ENCODE results near the gene HHATL.

Gene HHATL

DNA sequence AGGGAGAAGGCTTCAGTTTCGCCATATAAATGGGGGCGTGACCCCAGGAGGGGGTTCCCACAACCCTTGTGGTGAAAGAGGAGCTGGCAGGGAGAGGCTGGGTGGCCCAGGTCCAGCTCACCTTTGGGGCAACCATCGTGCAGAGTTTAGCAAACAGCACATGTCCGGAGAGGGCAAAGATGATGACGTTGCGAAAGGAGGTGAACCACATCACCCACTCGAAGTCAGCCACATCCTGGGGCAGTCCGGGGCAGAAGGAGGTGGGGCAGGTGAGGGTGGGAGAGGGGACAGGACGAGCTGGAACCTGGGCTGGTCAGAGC is 3.7 kb downstream of the HHATL start:
- H2BK12ac ChIP-seq (ENCODE audit: low read length in 2 of 2), result no peak overlapping the region
- no peak overlapping the region for H2BK5ac ChIP-seq (ENCODE audit: low read depth, low read length, poor library complexity, severe bottlenecking)
- no peak overlapping the region for H4K8ac ChIP-seq (ENCODE audit: low read length)
- no peak overlapping the region for H2AFZ ChIP-seq (ENCODE audit: low read depth, low read length)
- H3K4ac ChIP-seq (ENCODE audit: low read depth in 1 of 2, low read length in 2 of 2), result no peak overlapping the region
- H3K9me3 ChIP-seq (ENCODE audit: control insufficient read depth, low read length), result no peaks in the 10 kb centered on the region
- H4K91ac ChIP-seq (ENCODE audit: low read length), result no peak overlapping the region
- no peaks in the 10 kb centered on the region for H3K36me3 ChIP-seq (ENCODE audit: control insufficient read depth in 1 of 2, insufficient read depth in 2 of 2, low read depth in 1 of 2, low read length in 2 of 2)
- peaks cover 24 to 78% of the 10 kb centered on the region in 2 experiments for H3K27me3 ChIP-seq (ENCODE audit: control insufficient read depth in 1 of 2, insufficient read depth in 1 of 2, low read length in 2 of 2)
- H3K79me1 ChIP-seq (replicated peaks; ENCODE audit: low read length, poor library complexity, severe bottlenecking), result no peaks in the 10 kb centered on the region
- H3K4me3 ChIP-seq (ENCODE audit: insufficient read depth in 1 of 2, low read depth in 1 of 2, low read length in 2 of 2), result no peak overlapping the region
- no peak overlapping the region for H3K23ac ChIP-seq (ENCODE audit: low read length in 2 of 2)
- no peak overlapping the region for H3K9ac ChIP-seq (ENCODE audit: low read length)
- no peak overlapping the region for H3K18ac ChIP-seq (ENCODE audit: low read depth in 1 of 2, low read length in 2 of 2)
- H3K27ac ChIP-seq (ENCODE audit: low read length, poor library complexity, severe bottlenecking), result no peak overlapping the region
- no peak for DNase-seq
- WGBS, result 92% methylated on average over 8 of the region's 9 CpGs
- no peak overlapping the region for H2BK15ac ChIP-seq (ENCODE audit: low read depth, poor library complexity, severe bottlenecking)
- H3K14ac ChIP-seq (ENCODE audit: low read length in 2 of 2), result no peak overlapping the region
- no peak overlapping the region for H2AK5ac ChIP-seq (ENCODE audit: low read length, severe bottlenecking)
- peaks cover 5% of the 10 kb centered on the region for H3K4me1 ChIP-seq (ENCODE audit: control insufficient read depth, insufficient read depth, low read depth, low read length)
- no peak overlapping the region for H3K4me2 ChIP-seq (ENCODE audit: low read length, poor library complexity, severe bottlenecking)
- no peak overlapping the region for H2BK120ac ChIP-seq (ENCODE audit: low read depth, low read length)

DNA sequence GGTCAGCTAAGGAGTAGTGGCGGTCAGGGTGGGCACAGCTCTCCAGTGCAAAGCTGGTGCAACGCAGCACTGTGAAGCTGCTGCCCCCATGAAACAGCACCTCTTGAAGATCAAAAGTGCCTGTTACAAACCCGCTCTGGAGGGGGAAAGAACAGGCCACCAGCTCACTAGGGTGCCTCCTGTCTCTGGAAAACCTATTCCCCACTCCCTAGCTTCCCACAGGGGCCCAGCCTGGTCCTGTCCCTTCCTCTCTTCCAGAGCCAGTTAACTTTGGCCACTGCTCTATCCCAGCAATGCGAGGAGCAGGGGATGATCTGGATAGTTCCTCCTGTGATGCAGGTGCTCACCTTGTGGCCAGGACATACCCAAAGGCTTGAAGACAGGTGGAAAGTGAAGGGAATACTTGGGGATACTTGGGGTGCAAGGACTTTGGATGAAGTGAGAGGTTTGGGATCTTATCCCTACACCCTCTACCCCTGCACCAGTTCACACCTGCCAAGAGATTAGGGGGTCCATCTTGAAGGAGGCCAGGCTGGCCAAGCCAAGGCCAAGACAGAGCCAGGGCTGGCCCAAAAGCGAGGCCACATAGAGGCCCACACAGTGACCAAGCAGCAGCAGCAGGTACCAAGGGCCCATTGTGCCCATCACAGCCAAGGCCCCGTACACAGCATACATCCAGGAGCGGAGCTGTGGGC is 4.2 kb downstream of the HHATL start:
- Histone ChIP-seq H3K27me3 (ENCODE audit: control insufficient read depth in 1 of 2, insufficient read depth in 1 of 2, low read length in 2 of 2) (peaks cover 28 to 73% of the 10 kb centered on the region in 2 experiments), H3K4me1 (ENCODE audit: control insufficient read depth, insufficient read depth, low read depth, low read length) (peaks cover 5% of the 10 kb centered on the region), H3K27ac (ENCODE audit: low read length, poor library complexity, severe bottlenecking) (no peak overlapping the region), H3K4ac (ENCODE audit: low read depth in 1 of 2, low read length in 2 of 2) (no peak overlapping the region), H3K23ac (ENCODE audit: low read length in 2 of 2) (no peak overlapping the region), H3K79me1 (replicated peaks; ENCODE audit: low read length, poor library complexity, severe bottlenecking) (no peaks in the 10 kb centered on the region), H3K4me2 (ENCODE audit: low read length, poor library complexity, severe bottlenecking) (no peak overlapping the region), H3K4me3 (ENCODE audit: insufficient read depth in 1 of 2, low read depth in 1 of 2, low read length in 2 of 2) (no peak overlapping the region), H3K9me3 (ENCODE audit: control insufficient read depth, low read length) (no peaks in the 10 kb centered on the region), H2AK5ac (ENCODE audit: low read length, severe bottlenecking) (no peak overlapping the region), H4K8ac (ENCODE audit: low read length) (no peak overlapping the region), H3K9ac (ENCODE audit: low read length) (no peak overlapping the region), H2AFZ (ENCODE audit: low read depth, low read length) (no peak overlapping the region), H2BK12ac (ENCODE audit: low read length in 2 of 2) (no peak overlapping the region), H3K36me3 (ENCODE audit: control insufficient read depth in 1 of 2, insufficient read depth in 2 of 2, low read depth in 1 of 2, low read length in 2 of 2) (no peaks in the 10 kb centered on the region), H3K14ac (ENCODE audit: low read length in 2 of 2) (no peak overlapping the region), H2BK15ac (ENCODE audit: low read depth, poor library complexity, severe bottlenecking) (no peak overlapping the region), H2BK120ac (ENCODE audit: low read depth, low read length) (no peak overlapping the region), H4K91ac (ENCODE audit: low read length) (no peak overlapping the region), H2BK5ac (ENCODE audit: low read depth, low read length, poor library complexity, severe bottlenecking) (no peak overlapping the region), H3K18ac (ENCODE audit: low read depth in 1 of 2, low read length in 2 of 2) (no peak overlapping the region)
- no peak for DNase-seq
- WGBS, result 82% methylated on average over 7 of the region's 7 CpGs

DNA sequence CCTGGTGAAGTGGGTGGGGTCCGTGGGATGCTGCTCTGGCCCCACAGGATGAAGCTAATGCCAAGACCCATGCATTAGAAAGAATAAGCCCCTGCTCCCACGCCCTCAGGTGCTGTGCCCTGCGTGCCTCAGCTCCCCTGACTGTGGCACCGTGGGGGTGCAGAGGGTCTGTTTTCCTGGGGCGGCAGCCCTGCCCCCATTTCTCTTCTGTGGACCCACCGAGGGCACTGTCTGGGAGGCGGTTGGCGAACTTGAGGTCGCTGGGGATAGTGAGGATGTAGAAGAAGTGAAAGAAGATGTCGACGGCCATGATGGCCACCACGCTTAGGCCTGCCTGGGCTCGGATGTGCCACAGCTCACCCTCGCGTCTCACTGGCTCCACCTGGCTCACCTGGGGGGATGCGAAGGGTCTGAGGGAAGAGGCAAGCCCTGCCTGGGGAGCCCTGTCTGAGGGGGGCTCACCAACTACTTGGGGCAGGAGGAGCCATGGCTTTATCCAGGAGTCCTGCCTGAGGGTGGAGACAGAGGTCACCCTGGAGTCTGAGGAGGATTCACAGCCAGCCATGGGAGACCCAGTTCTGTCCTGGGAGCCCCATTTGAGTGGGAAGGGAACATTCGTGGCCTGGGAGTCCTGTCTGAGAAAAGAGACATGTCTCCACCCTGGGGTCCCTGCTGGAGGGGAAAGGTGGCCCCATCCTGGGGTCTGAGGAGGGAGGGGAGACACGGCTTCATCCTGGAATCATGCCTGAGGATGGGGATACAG is 5.1 kb downstream of the HHATL start:
- H3K14ac ChIP-seq (ENCODE audit: low read length in 2 of 2), result no peak overlapping the region
- H3K27me3 ChIP-seq (ENCODE audit: control insufficient read depth in 1 of 2, insufficient read depth in 1 of 2, low read length in 2 of 2), result peaks cover 28 to 67% of the 10 kb centered on the region in 2 experiments
- no peak overlapping the region for H2AFZ ChIP-seq (ENCODE audit: low read depth, low read length)
- WGBS, result 82% methylated on average over 18 of the region's 18 CpGs
- no peak overlapping the region for H2BK12ac ChIP-seq (ENCODE audit: low read length in 2 of 2)
- H2BK5ac ChIP-seq (ENCODE audit: low read depth, low read length, poor library complexity, severe bottlenecking), result no peak overlapping the region
- no peak overlapping the region for H3K27ac ChIP-seq (ENCODE audit: low read length, poor library complexity, severe bottlenecking)
- H3K9me3 ChIP-seq (ENCODE audit: control insufficient read depth, low read length), result no peaks in the 10 kb centered on the region
- H3K4me1 ChIP-seq (ENCODE audit: control insufficient read depth, insufficient read depth, low read depth, low read length), result peaks cover 5% of the 10 kb centered on the region
- no peak overlapping the region for H2BK120ac ChIP-seq (ENCODE audit: low read depth, low read length)
- no peak overlapping the region for H3K4ac ChIP-seq (ENCODE audit: low read depth in 1 of 2, low read length in 2 of 2)
- H4K8ac ChIP-seq (ENCODE audit: low read length), result no peak overlapping the region
- no peaks in the 10 kb centered on the region for H3K79me1 ChIP-seq (replicated peaks; ENCODE audit: low read length, poor library complexity, severe bottlenecking)
- no peak overlapping the region for H3K4me3 ChIP-seq (ENCODE audit: insufficient read depth in 1 of 2, low read depth in 1 of 2, low read length in 2 of 2)
- H2BK15ac ChIP-seq (ENCODE audit: low read depth, poor library complexity, severe bottlenecking), result no peak overlapping the region
- H2AK5ac ChIP-seq (ENCODE audit: low read length, severe bottlenecking), result no peak overlapping the region
- no peak overlapping the region for H3K4me2 ChIP-seq (ENCODE audit: low read length, poor library complexity, severe bottlenecking)
- DNase-seq, result no peak
- H3K36me3 ChIP-seq (ENCODE audit: control insufficient read depth in 1 of 2, insufficient read depth in 2 of 2, low read depth in 1 of 2, low read length in 2 of 2), result no peaks in the 10 kb centered on the region
- H3K23ac ChIP-seq (ENCODE audit: low read length in 2 of 2), result no peak overlapping the region
- no peak overlapping the region for H3K9ac ChIP-seq (ENCODE audit: low read length)
- no peak overlapping the region for H3K18ac ChIP-seq (ENCODE audit: low read depth in 1 of 2, low read length in 2 of 2)
- no peak overlapping the region for H4K91ac ChIP-seq (ENCODE audit: low read length)

DNA sequence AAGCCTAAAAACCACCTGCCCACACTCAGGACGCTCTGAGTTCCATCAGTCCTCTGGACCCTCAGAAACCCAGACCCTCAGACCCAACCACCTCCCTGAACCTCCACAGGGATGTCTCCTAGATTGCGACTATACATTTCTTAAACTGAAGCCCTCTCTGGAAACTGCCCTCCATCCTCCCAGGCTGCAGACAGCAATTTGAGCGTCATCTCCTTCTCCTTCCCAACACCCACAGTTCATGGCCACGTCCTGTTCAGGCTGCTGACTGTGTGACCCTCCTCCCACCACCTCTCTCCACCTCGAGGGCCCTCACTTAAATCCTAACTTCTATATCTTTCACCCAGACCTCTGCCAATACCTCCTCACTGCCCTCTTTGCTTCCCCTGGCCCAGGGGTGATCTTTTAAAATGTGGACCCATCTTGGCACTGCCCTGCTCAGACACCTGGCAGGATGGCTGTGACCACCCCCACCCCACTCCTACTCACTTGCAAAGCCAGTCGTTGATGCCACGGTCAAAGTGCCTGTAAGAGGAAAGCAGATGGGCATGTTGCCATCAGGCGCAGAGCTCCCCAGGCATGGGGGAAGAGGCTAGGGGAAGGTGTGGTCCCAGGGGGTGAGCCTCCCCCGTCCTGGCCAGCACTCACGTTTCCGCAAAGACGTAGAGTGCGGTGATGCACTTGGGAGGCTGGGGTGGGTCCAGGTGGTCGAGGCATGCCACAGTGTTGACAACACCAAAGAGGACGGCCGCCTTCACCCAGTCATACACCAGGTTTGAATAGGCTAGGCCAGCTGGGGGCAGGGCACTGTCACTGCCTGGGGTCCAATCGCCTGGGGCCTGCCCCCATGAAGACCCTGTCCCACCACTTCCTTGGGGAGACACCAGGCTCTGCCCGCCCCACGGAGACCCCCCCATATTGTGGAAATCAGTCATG is 6.0 kb downstream of the HHATL start:
- Histone ChIP-seq H3K4me1 (ENCODE audit: control insufficient read depth, insufficient read depth, low read depth, low read length) (peaks cover 4% of the 10 kb centered on the region), H3K4me3 (ENCODE audit: insufficient read depth in 1 of 2, low read depth in 1 of 2, low read length in 2 of 2) (no peak overlapping the region), H3K9ac (ENCODE audit: low read length) (no peak overlapping the region), H3K36me3 (ENCODE audit: control insufficient read depth in 1 of 2, insufficient read depth in 2 of 2, low read depth in 1 of 2, low read length in 2 of 2) (no peaks in the 10 kb centered on the region), H2AFZ (ENCODE audit: low read depth, low read length) (no peak overlapping the region), H2BK5ac (ENCODE audit: low read depth, low read length, poor library complexity, severe bottlenecking) (no peak overlapping the region), H3K79me1 (replicated peaks; ENCODE audit: low read length, poor library complexity, severe bottlenecking) (no peaks in the 10 kb centered on the region), H4K8ac (ENCODE audit: low read length) (no peak overlapping the region), H3K18ac (ENCODE audit: low read depth in 1 of 2, low read length in 2 of 2) (no peak overlapping the region), H4K91ac (ENCODE audit: low read length) (no peak overlapping the region), H3K9me3 (ENCODE audit: control insufficient read depth, low read length) (no peaks in the 10 kb centered on the region), H3K4ac (ENCODE audit: low read depth in 1 of 2, low read length in 2 of 2) (no peak overlapping the region), H3K23ac (ENCODE audit: low read length in 2 of 2) (no peak overlapping the region), H3K27me3 (ENCODE audit: control insufficient read depth in 1 of 2, insufficient read depth in 1 of 2, low read length in 2 of 2) (peaks cover 33 to 68% of the 10 kb centered on the region in 2 experiments), H2BK12ac (ENCODE audit: low read length in 2 of 2) (no peak overlapping the region), H3K27ac (ENCODE audit: low read length, poor library complexity, severe bottlenecking) (no peak overlapping the region), H3K14ac (ENCODE audit: low read length in 2 of 2) (no peak overlapping the region), H3K4me2 (ENCODE audit: low read length, poor library complexity, severe bottlenecking) (no peak overlapping the region), H2BK120ac (ENCODE audit: low read depth, low read length) (no peak overlapping the region), H2AK5ac (ENCODE audit: low read length, severe bottlenecking) (no peak overlapping the region), H2BK15ac (ENCODE audit: low read depth, poor library complexity, severe bottlenecking) (no peak overlapping the region)
- 71% methylated on average over 19 of the region's 19 CpGs for WGBS
- DNase-seq, result no peak
